Prostate gland (tissue), 2 donors: ENCODE data around the gene MGAT4C.

Experiments used
- POLR2A ChIP-seq: fragments of 450-650 bp; IDR thresholded peaks from one replicate; pipeline ENCODE4 v1.6.1; 2016; ENCODE audit warnings: antibody characterized with exemption, mild to moderate bottlenecking
- TF ChIP-seq, protein P1 (sequence below), 4 experiments: fragments of 200-600 bp in 2 of 4; fragments of 450-650 bp in 2 of 4; sonication (generic) in 2 of 4; IDR thresholded peaks; 1 replicate in 3 of 4; 2 replicates in 1 of 4; pipeline ENCODE4 v1.5.1; 2016 to 2019; ENCODE audit warnings: antibody characterized with exemption in 4 of 4, mild to moderate bottlenecking in 2 of 4, moderate library complexity in 2 of 4

DNA sequence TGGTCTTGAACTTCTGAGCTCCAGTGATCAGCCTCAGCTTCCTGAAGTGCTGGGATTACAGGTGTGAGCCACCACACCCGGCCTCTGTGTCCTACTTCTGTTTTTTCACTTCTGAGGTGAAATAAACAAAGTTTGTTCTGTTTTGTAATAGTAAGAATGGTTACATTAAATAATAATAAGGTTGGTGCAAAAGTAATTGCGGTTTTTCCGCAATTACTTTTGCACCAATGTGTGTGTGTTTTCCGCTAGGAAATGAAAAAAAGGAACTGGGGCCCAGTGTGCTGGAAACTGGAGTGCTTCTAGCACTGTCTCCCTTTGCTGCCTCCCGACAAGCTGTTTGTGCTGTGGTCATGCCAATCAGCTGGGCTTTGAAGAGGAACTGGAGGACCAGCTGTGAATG lies 241.2 kb downstream of the MGAT4C start:
- no peak for TF ChIP-seq POLR2A
- TF ChIP-seq, protein P1, sequence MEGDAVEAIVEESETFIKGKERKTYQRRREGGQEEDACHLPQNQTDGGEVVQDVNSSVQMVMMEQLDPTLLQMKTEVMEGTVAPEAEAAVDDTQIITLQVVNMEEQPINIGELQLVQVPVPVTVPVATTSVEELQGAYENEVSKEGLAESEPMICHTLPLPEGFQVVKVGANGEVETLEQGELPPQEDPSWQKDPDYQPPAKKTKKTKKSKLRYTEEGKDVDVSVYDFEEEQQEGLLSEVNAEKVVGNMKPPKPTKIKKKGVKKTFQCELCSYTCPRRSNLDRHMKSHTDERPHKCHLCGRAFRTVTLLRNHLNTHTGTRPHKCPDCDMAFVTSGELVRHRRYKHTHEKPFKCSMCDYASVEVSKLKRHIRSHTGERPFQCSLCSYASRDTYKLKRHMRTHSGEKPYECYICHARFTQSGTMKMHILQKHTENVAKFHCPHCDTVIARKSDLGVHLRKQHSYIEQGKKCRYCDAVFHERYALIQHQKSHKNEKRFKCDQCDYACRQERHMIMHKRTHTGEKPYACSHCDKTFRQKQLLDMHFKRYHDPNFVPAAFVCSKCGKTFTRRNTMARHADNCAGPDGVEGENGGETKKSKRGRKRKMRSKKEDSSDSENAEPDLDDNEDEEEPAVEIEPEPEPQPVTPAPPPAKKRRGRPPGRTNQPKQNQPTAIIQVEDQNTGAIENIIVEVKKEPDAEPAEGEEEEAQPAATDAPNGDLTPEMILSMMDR (IDR thresholded peaks at IDR 0.05): no peak
